ENCODE measurements around the gene NSMCE4A. TPM values are rescaled to one million over a fixed set of nuclear protein-coding genes. Genes with fewer than 3 reads are reported as not detected.
"Not testable (repeated sequence)": the region's sequence is repeated elsewhere in the genome, so short reads cannot be mapped to it uniquely, and the experiment has no call there.

Gene NSMCE4A
- total RNA-seq, 3 donors from 2014 or later (not counting 1 experiment from before 2014, with no cell fraction given): 47.8 to 60.3 (median 47.9) TPM

GRCh38 chr10:121999301-121999700, 24.3 kb upstream of the NSMCE4A start:
- WGBS (ENCODE audit: insufficient coverage): 93% methylated on average over 4 of the region's 4 CpGs
- DNase-seq (no peak), ATAC-seq (no peak)
- H3K27ac Mint-ChIP-seq: no peak overlapping the region
- H3K27ac ChIP-seq (ENCODE audit: low read length): no peak overlapping the region
- no peak overlapping the region for H3K4me3 Mint-ChIP-seq
- H3K4me1 ChIP-seq (ENCODE audit: control insufficient read depth, insufficient read depth, low read length): no peaks in the 10 kb centered on the region
- H3K36me3 ChIP-seq (ENCODE audit: control insufficient read depth, insufficient read depth, low read length): no peaks in the 10 kb centered on the region
- no peak for TF ChIP-seq CTCF (IDR thresholded peaks at IDR 0.05)
- H3K4me1 Mint-ChIP-seq: no peaks in the 10 kb centered on the region
- peaks cover 18 to 20% of the 10 kb centered on the region in 2 donors for H3K27me3 Mint-ChIP-seq (ENCODE audit: low read depth in 2 of 2)
- no peaks in the 10 kb centered on the region for H3K27me3 ChIP-seq (ENCODE audit: control insufficient read depth, insufficient read depth, low read length)
- peaks cover 13% of the 10 kb centered on the region for H3K36me3 Mint-ChIP-seq
- intact Hi-C loops (cut with micrococcal nuclease): no loop called here
- no peaks in the 10 kb centered on the region for H3K9me3 ChIP-seq (ENCODE audit: control insufficient read depth, insufficient read depth, low read length)
- no peak overlapping the region for H3K4me3 ChIP-seq (ENCODE audit: low read length)
- H3K9me3 Mint-ChIP-seq: peaks cover 0 to 3% of the 10 kb centered on the region in 2 donors

GRCh38 chr10:121998462-121998861, 23.4 kb upstream of the NSMCE4A start:
- 82% methylated on average over 6 of the region's 6 CpGs for WGBS (ENCODE audit: insufficient coverage)
- Mint-ChIP-seq H3K4me3 (no peak overlapping the region), H3K4me1 (no peaks in the 10 kb centered on the region), H3K27ac (no peak overlapping the region), H3K9me3 (peaks cover 0 to 3% of the 10 kb centered on the region in 2 donors), H3K36me3 (peaks cover 13% of the 10 kb centered on the region), H3K27me3 (ENCODE audit: low read depth in 2 of 2) (peaks cover 20 to 23% of the 10 kb centered on the region in 2 donors)
- ATAC-seq (no peak), DNase-seq (no peak)
- Histone ChIP-seq H3K9me3 (ENCODE audit: control insufficient read depth, insufficient read depth, low read length) (no peaks in the 10 kb centered on the region), H3K4me1 (ENCODE audit: control insufficient read depth, insufficient read depth, low read length) (no peaks in the 10 kb centered on the region), H3K4me3 (ENCODE audit: low read length) (no peak overlapping the region), H3K27ac (ENCODE audit: low read length) (no peak overlapping the region), H3K36me3 (ENCODE audit: control insufficient read depth, insufficient read depth, low read length) (no peaks in the 10 kb centered on the region), H3K27me3 (ENCODE audit: control insufficient read depth, insufficient read depth, low read length) (no peaks in the 10 kb centered on the region)
- intact Hi-C loops (cut with micrococcal nuclease): no loop called here
- no peak for TF ChIP-seq CTCF (IDR thresholded peaks at IDR 0.05)

GRCh38 chr10:121994429-121994941, 19.5 kb upstream of the NSMCE4A start:
- Histone ChIP-seq H3K27ac (ENCODE audit: low read length) (no peak overlapping the region), H3K4me3 (ENCODE audit: low read length) (no peak overlapping the region), H3K9me3 (ENCODE audit: control insufficient read depth, insufficient read depth, low read length) (no peaks in the 10 kb centered on the region), H3K36me3 (ENCODE audit: control insufficient read depth, insufficient read depth, low read length) (no peaks in the 10 kb centered on the region), H3K27me3 (ENCODE audit: control insufficient read depth, insufficient read depth, low read length) (no peaks in the 10 kb centered on the region), H3K4me1 (ENCODE audit: control insufficient read depth, insufficient read depth, low read length) (no peaks in the 10 kb centered on the region)
- intact Hi-C loops (cut with micrococcal nuclease): no loop called here
- no peak for ATAC-seq
- H3K36me3 Mint-ChIP-seq: no peaks in the 10 kb centered on the region
- no peaks in the 10 kb centered on the region for H3K9me3 Mint-ChIP-seq
- H3K27me3 Mint-ChIP-seq (ENCODE audit: low read depth in 2 of 2): peaks cover 14 to 23% of the 10 kb centered on the region in 2 donors
- 76% methylated on average over 8 of the region's 10 CpGs for WGBS (ENCODE audit: insufficient coverage)
- DNase-seq: no peak
- H3K27ac Mint-ChIP-seq: no peak overlapping the region
- H3K4me1 Mint-ChIP-seq: no peaks in the 10 kb centered on the region
- no peak overlapping the region for H3K4me3 Mint-ChIP-seq
- no peak for TF ChIP-seq CTCF (IDR thresholded peaks at IDR 0.05)

- H3K4me3 ChIP-seq (ENCODE audit: low read length); DNase-seq; intact Hi-C loops (cut with micrococcal nuclease); H3K27ac Mint-ChIP-seq; H3K27ac ChIP-seq (ENCODE audit: low read length); H3K36me3 ChIP-seq (ENCODE audit: control insufficient read depth, insufficient read depth, low read length); ATAC-seq; H3K27me3 ChIP-seq (ENCODE audit: control insufficient read depth, insufficient read depth, low read length); H3K4me1 ChIP-seq (ENCODE audit: control insufficient read depth, insufficient read depth, low read length); H3K36me3 Mint-ChIP-seq; H3K4me3 Mint-ChIP-seq; H3K9me3 Mint-ChIP-seq; H3K9me3 ChIP-seq (ENCODE audit: control insufficient read depth, insufficient read depth, low read length); H3K4me1 Mint-ChIP-seq: not testable (repeated sequence)
- H3K27me3 Mint-ChIP-seq (ENCODE audit: low read depth in 2 of 2): peaks cover 13 to 24% of the 10 kb centered on the region in 2 donors
- 80% methylated on average over 3 of the region's 4 CpGs for WGBS (ENCODE audit: insufficient coverage)
Observed at GRCh38 chr10:121991727-121992126, 16.7 kb upstream of the NSMCE4A start.

All from natural killer cell (primary cell).